GM18867 (cell line): ENCODE data around the gene KRTAP5-6.

Experiments used
- ATAC-seq: cut with Tn5 transposase; IDR thresholded peaks from one replicate; pipeline ENCODE4 v1.9.1; 2021; ENCODE audit warnings: mild to moderate bottlenecking, moderate library complexity; ENCODE audit not compliant: unreplicated experiment

KRTAP5-6 gene

GRCh38 chr11:1701091-1701807, 4.3 kb downstream of the KRTAP5-6 start:
- no peak for ATAC-seq

GRCh38 chr11:1702506-1702905, 5.5 kb downstream of the KRTAP5-6 start:
- no peak for ATAC-seq

GRCh38 chr11:1703146-1703545, 6.2 kb downstream of the KRTAP5-6 start:
- no peak for ATAC-seq

GRCh38 chr11:1705126-1706052, 8.4 kb downstream of the KRTAP5-6 start:
- ATAC-seq, result no peak

GRCh38 chr11:1706634-1707400, 9.8 kb downstream of the KRTAP5-6 start:
- ATAC-seq, result no peak

GRCh38 chr11:1707751-1708150, 10.8 kb downstream of the KRTAP5-6 start:
- no peak for ATAC-seq

GRCh38 chr11:1708716-1709115, 11.7 kb downstream of the KRTAP5-6 start:
- ATAC-seq, result no peak

- no peak for ATAC-seq
Observed at GRCh38 chr11:1714908-1715885, 18.2 kb downstream of the KRTAP5-6 start.

- no peak for ATAC-seq
Observed at GRCh38 chr11:1717745-1718144, 20.8 kb downstream of the KRTAP5-6 start.

- ATAC-seq, result no peak
Observed at GRCh38 chr11:1718326-1718725, 21.3 kb downstream of the KRTAP5-6 start.

- no peak for ATAC-seq
Observed at GRCh38 chr11:1719781-1720180, 22.8 kb downstream of the KRTAP5-6 start.

- ATAC-seq, result no peak
Observed at GRCh38 chr11:1727096-1727690, 30.2 kb downstream of the KRTAP5-6 start.

- no peak for ATAC-seq
Observed at GRCh38 chr11:1727861-1728260, 30.9 kb downstream of the KRTAP5-6 start.

GRCh38 chr11:1728301-1728700, 31.3 kb downstream of the KRTAP5-6 start:
- no peak for ATAC-seq

GRCh38 chr11:1728931-1729691, 32.1 kb downstream of the KRTAP5-6 start:
- ATAC-seq, result no peak

- ATAC-seq, result no peak
Observed at GRCh38 chr11:1729692-1730011, 32.7 kb downstream of the KRTAP5-6 start.

GRCh38 chr11:1730059-1730629, 33.1 kb downstream of the KRTAP5-6 start:
- no peak for ATAC-seq

GRCh38 chr11:1731451-1732059, 34.6 kb downstream of the KRTAP5-6 start:
- ATAC-seq, result no peak
